ENCODE results near the gene NCLN.
"Not testable (repeated sequence)": the region's sequence is repeated elsewhere in the genome, so short reads cannot be mapped to it uniquely, and the experiment has no call there.

Gene NCLN

DNA sequence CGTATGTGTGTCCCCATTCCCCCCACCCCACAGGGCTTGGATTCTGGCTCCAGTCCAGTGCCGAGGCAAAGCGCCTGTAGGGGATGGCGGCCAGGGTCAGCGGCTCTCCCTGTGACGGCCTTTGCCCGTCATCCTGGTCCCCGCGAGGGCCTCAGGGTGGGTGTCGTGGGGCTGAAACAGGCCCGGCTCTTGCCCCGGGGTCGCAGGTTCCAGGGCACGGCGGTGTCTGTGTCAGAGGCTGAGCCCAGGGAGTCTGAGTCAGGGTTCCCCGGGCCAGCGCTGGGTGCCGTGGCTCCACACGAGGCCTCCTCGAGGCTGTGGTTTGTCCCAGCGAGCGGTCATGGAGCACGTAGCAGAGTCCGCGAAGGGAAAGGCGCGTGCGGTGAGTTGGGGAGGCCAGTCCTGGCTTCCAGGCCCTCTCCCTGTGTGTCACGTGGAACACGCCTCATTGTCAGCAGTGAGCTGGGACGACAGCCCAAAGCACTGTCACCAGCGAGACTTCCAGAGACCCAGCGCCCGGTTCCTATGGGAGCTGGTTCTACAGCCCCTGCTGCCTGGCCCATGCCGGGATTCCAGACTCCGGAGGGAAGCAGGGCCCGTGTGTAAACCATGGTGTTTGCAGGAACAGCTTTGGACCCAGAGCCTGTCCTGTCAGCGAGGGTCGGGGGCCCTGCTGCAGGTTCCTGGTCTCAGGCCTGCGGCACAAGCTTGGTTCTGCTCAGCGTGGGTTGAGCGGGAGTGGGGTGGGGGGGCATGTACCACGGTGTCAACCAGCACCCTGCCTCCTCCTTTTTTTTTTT lies 13.4 kb downstream of the NCLN start:
- FAIRE-seq, result no peak

DNA sequence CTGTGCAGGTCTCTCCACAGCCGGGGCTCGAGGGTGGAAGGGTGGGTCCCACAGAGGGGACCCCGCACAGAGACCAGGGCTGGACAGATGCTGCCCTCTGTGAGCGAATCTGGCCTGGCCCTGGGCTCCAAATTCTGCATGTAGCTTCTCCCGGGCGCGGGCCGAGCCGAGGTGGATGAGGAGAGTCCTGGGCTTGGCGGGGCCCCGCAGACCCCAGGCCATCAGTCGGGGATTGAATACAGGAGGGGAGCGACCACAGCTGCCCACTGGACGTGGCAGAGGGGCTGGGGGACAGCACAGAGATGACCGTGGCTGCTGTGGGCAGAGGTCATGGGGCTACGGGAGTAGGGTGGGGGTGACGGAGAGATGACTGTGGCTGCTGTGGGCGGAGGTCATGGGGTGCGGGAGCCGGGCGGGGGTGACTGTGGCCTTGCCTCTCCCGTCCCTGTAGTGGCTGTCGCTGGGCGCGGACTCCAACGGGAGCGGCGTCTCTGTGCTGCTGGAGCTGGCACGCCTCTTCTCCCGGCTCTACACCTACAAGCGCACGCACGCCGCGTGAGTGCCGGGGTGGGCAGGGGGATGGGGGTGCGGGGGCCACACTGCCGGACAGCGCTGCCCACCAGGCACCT lies 15.5 kb downstream of the NCLN start:
- no peak for FAIRE-seq

DNA sequence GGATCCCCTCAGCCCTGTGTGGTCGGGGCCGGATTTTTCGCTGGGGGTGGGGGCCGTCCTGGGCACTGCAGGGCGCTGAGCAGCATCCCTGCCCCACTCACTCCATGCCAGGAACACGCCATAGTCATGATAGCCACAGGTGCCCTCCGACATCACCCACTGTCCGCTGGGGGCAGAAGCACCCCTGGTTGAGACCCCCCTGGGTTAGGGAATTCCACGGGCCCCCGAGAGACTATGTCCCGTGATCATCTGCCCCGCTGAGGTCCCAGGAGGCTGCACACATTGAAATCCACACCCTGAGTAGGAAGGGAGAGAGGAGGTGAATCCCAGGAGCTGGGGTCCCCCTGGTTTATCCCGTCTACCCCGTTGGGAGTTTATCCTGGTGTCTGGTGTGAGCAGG lies 16.2 kb downstream of the NCLN start:
- FAIRE-seq, result no peak

DNA sequence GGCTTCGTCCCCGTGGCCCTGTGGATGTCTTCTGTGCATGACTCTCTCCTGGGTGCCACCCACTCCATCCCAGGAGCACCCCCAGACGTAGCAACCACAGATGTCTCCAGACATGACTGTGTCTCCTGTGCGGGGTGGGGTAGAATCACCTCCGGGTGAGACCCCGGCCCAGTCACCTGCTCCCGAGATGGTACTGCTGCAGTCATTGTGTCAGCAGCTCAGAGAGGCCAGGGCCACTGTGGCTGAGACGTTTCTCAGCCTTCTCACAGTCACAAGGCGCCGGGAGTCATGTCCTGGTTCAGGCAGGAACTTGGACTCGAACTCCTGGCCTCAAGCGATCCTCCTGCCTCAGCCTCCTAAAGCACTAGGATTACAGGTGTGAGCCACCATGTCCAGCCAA lies 16.6 kb downstream of the NCLN start:
- no peak for FAIRE-seq

DNA sequence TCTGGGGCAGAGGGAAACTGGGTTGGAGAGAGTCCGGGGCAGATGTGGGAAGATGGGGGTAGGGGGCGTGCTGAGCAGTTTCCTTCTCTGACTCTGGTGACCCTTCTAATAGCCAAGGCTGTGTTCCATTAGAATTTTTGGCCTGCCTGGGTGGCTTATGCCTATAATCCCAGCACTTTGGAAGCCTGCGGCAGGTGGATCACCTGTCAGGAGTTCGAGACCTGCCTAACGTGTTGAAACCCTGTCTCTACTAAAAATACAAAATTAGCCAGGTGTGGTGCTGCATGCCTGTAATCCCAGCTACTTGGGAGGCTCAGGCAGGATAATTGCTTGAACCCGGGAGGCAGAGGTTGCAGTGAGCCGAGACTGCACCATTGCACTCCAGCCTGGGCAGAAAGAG lies 17.2 kb downstream of the NCLN start:
- FAIRE-seq, result not testable (repeated sequence)

DNA sequence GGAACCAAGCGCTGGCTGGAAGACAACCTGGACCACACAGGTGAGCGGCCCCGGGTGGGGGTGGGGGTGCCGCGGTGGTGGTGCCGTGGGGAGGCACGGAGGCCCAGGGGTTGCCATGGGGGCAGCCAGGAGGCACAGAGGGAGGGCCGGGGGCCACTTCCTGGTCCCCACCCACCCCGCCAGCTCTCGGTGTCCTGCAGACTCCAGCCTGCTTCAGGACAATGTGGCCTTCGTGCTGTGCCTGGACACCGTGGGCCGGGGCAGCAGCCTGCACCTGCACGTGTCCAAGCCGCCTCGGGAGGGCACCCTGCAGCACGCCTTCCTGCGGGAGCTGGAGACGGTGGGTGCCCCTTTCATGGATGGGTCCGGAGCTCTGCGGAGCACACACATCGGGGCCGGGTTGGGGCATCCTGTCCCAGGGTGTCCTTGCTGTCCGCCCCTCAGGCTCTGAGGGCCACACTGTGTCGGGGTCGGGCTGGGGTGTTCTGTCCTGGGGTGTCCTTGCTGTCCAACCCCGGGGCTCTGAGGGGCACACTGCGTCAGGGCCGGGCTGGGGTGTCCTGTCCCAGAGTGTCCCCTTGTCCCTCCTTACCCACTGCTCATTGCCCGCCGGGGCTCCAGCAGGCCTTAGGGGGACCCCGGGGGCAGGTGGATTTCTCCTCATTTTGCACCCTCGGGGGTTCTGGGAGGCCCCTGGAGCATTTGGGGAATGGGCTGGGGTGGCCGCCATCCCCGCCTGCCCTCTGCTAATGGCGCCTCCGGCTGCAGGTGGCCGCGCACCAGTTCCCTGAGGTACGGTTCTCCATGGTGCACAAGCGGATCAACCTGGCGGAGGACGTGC lies 18.3 kb downstream of the NCLN start:
- no peak for FAIRE-seq

DNA sequence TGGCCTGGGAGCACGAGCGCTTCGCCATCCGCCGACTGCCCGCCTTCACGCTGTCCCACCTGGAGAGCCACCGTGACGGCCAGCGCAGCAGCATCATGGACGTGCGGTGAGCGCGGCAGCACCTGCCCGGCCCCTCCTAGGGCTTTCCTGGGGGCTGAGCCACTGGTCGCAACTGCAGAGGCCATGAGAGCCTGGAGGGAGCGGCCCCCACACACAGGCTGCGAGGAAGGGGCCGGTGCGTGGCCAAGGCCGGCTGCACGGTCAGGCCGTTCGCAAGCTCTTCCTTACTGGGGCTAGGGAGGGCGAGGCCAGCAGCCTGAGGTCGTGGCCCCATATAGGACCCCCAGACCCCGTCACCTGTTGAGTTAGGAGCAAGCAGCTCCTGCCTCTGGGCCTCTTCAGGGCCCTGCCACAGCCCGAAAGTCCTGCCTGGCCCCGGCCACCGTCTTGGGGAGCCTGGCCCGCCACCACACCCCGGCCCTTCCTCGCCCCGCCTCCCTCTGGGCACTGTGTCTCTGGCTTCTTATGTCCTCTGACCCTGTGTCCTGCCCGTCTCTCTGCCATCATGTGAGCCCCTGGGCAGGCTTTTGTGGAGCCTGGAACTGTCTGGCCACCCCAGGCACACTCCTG lies 19.0 kb downstream of the NCLN start:
- no peak for FAIRE-seq

DNA sequence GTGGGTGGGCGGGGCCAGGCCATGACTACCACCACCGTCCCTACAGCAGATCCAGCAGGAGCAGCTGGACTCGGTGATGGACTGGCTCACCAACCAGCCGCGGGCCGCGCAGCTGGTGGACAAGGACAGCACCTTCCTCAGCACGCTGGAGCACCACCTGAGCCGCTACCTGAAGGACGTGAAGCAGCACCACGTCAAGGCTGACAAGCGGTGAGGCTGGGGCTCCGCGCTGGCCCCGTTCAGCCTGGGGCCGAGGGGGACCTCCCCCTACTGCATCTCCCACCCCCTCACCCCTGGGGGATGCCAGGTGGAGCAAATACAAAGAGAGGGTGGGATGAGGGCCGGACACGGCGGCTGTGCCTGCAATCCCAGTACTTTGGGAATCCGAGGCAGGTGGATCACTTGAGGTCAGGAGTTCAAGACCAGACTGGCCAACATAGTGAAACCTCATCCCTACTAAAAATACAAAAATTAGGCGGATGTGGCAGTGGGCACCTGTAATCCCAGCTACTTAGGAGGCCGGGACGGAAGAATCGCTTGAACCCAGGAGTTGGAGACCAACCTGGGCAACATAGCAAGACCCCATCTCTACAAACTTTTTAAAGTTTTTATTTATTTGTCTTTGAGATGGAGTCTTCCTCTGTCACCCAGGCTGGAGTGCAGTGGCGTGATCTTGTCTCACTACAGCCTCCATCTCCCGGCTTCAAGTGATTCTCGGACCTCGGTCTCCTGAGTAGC lies 20.7 kb downstream of the NCLN start:
- FAIRE-seq, result no peak

DNA sequence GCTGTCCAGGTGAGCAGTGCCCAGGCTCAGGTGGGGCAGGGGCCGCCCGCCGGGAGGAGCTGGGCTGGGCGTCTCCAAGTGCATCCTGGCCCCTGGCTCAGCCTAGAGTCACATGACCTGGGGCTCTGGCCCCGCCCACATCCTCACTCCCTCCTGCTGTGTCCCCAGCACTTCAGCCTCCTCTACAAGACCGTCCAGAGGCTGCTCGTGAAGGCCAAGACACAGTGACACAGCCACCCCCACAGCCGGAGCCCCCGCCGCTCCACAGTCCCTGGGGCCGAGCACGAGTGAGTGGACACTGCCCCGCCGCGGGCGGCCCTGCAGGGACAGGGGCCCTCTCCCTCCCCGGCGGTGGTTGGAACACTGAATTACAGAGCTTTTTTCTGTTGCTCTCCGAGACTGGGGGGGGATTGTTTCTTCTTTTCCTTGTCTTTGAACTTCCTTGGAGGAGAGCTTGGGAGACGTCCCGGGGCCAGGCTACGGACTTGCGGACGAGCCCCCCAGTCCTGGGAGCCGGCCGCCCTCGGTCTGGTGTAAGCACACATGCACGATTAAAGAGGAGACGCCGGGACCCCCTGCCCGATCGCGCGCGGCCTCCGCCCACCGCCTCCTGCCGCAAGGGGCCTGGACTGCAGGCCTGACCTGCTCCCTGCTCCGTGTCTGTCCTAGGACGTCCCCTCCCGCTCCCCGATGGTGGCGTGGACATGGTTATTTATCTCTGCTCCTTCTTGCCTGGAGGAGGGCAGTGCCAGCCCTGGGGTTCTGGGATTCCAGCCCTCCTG lies 21.9 kb downstream of the NCLN start:
- no peak for FAIRE-seq

DNA sequence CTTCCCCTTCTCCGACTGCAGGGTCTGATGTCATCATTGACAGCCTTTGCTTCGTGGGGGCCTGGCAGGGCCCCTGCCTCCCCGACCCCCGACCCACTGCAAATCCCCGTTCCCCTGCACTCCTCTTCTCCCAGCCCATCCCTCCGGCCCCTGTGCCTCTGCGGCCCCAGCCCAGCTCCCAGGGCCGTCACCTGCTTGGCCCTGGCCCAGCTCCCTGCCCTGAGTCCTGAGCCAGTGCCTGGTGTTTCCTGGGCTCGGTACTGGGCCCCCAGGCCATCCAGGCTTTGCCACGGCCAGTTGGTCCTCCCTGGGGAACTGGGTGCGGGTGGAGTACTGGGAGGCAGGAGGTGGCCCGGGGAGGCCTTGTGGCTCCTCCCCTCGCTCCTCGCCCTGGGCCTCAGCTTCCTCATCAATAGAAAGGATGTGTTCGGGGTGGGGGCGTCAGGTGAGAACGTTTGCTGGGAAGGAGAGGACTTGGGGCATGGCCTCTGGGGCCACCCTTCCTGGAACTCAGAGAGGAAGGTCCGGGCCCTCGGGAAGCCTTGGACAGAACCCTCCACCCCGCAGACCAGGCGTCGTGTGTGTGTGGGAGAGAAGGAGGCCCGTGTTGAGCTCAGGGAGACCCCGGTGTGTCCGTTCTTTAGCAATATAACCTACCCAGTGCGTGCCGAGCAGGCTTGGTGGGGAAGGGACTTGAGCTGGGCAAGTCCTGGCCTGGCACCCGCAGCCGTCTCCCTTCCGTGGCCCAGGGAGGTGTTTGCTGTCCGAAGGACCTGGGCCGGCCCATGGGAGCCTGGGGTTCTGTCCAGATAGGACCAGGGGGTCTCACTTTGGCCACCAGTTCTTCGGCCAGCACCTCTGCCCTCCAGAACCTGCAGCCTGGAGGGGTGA lies 22.8 kb downstream of the NCLN start:
- no peak for FAIRE-seq

DNA sequence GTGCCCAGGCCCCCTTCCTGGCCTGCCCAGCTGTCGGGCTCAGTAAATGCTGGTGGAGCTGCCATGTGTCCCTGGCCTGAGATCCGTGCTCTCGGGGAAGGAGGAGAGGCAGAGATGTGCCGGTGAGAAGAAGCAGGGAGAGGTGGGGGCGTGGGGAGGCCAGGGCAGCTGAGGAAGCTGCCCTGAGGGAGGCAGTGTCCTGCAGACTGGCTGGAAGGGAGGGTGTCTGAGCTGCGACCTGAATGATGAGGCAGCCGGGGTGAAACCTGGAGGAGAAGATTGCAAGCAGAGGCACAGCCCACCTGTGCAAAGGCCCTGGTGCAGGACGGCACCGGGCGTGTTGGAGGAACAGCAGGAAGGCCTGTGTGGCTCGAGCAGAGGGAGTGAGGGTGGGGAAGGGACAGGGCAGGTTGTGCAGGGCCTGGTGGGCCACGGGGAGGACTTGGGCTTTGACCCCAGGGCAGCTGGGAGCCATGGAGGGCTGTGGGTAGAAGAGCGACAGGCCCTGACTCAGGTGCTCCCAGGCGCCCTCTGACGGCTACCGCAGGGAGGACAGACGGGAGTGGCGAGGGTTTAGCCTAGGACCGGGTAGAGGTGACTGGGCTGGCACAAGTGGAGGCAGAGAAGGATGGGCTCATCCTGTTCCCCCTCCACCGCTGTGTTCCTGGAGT lies 24.8 kb downstream of the NCLN start:
- FAIRE-seq, result no peak

DNA sequence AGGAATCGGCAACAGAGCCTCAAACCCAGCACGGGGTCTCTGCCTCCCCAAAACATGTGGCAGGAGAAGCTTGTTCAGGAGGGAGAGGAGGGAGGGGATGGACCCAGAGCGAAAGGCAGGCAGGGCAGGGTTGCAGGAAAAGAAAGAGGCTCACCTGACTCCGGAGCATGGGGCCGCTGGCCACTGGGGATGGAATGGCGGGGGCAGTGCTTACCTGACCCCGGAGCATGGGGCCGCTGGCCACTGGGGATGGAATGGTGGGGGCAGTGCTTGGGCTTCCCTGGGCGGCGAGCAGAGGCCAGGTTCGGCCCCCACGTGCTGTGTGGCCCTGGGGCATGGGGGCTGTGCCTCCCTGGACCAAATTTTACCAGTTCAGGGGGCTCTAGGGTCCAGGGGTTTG lies 25.5 kb downstream of the NCLN start:
- FAIRE-seq, result no peak

DNA sequence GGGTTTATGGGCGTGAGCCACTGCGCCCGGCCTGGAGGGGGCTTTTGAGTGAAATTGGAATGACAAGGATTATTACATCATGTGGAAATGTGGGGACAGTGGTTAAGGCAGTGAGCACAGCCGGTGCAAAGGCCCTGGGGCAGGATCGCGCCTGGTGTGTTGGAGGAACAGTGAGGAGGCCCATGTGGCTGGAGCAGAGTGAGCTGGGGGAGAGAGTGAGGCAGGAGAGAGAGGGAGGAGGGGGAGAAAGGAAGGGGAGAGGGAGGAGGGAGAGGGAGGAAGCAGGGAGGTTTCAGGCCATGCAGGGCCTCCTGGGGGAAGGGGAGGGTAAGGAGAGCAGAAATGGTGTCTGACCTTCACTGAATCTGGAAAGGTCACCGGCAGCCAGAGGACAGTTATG lies 27.4 kb downstream of the NCLN start:
- no peak for FAIRE-seq

DNA sequence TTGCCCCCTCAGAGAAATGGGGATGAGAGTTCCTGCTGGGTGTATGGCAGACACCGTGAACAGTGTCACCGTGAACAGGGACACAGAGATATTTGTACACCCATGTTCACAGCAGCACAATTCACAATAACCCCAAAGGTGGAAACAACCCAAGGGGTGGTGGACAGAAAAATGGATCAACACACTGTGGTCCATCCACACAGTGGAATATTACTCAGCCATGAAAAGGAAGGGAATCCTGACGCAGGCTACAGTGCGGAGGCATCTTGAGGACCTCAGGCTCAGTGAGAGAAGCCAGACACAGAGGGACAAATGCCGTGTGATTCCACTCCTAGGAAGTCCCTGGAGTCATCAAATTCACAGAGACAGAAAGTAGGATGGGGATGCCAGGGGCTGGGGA lies 31.1 kb downstream of the NCLN start:
- FAIRE-seq, result no peak

DNA sequence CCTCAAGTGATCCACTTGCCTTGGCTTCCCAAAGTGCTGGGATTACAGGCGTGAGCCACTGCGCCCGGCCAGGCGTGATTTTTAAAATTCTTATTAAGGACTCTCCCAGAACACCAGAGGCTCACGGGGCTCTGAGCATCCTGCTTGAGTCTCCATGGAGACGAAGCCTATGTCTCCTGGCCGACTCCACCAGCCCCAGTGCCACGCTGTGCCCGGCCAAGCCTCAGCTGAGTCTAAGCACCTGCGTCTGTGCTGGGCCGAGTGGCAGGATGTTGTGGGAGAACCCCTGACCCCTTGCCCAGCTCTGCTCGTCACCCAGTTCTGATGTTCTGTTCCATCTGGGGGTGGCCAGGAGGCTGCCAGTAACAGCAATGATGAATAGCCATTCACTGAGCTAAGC lies 34.8 kb downstream of the NCLN start:
- no peak for FAIRE-seq

DNA sequence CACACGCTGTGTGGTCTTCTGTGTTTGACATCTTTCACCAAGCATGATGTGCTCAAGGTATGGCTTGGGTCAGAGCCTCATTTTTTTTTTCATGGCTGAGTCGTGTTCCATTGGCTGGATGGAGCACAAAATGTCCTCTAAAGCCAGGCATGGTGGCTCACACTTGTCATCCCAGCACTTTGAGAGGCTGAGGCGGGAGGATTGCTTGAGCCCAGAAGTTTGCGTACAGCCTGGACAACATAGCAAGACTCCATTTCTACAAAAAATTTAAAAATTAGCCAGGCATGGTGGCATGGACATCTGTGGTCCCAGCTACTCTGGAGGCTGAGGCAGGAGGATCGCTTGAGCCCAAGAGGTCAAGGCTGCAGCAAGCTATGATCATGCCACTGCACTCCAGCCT lies 35.8 kb downstream of the NCLN start:
- not testable (repeated sequence) for FAIRE-seq

DNA sequence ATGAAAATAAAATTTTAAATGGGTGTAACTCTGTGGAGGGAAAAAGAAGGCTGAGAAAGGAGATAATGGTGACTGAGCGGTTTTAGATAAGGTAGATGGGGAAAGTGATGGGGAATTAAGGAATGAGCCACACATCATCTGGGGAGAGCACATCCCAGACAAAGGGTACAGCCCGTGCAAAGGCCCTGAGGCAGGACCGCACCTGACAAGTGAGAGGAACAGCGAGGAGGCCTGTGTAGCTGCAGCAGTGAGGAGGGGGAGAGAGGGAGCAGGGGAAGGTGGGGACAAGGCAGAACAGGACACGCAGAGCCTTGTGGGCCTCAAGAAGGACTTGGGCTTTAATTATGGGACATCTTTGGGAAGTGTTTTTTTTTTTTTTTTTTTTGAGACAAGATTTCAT lies 37.0 kb downstream of the NCLN start:
- no peak for FAIRE-seq

DNA sequence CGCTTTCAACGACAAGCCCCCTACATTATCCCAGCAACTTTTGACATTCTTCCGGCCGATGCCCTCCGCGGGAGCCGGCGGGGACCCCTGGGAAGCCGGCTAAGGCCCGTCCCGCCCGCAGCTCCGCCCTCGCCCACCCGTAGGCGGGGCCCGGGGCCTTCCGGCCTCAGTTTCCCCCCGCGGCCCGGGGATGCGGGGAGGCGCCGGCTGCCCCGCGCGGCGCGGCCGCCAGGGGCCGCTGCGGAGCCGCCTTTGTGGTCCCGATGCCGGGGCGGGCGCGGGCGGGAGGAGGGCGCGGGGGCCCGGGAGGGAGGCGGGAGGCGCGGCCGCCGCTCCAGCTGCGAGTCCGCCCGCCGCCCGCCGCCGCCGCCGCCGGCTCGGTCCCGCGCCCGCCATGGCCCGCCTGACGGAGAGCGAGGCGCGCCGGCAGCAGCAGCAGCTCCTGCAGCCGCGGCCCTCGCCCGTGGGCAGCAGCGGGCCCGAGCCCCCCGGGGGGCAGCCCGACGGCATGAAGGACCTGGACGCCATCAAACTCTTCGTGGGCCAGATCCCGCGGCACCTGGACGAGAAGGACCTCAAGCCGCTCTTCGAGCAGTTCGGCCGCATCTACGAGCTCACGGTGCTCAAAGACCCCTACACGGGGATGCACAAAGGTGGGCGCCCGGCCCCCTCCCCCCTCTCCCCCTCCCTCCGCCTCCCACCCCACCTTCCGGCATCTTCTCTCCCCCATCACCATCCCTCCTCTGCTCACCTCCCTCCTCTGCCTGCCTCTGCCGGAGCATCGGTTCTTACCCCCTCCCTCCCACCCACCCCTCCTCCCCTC lies 38.8 kb downstream of the NCLN start, which contains the start of gene CELF5:
CELF5 (plus strand) TSS at position 316 of the 823 bp plus-strand sequence; CDS start at position 395, 79 bp downstream.
- FAIRE-seq, result no peak

DNA sequence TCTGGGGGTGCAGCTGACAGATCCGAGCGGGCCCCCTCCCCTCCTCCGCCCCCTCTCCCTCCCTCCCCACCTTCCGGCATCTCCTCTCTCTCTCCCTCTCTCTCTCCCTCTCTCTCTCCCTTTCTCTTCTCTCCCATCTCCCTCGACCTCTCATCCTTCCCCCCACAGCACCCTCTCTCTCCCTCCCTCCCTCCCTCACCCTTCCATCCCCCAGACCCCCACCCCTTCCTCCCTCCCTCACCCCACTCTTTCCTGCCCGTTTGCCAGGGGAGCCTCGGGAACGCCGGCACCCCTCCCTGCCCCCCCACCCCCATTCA lies 39.4 kb downstream of the NCLN start:
- no peak for FAIRE-seq

Data from colon (tissue), 2 donors.